HEK293 (cell line): ENCODE results near the gene KIF3B.

Experiments
- KLF16 ChIP-seq: fragments of 450-650 bp; formaldehyde crosslinking; IDR thresholded peaks from 2 replicates; pipeline ENCODE4 v1.5.1; 2017; ENCODE audit warnings: missing biosample characterization, missing genetic modification characterization
- REPIN1 ChIP-seq: fragments of 450-650 bp; formaldehyde crosslinking; IDR thresholded peaks from 2 replicates; pipeline ENCODE4 v1.5.1; 2017; ENCODE audit warnings: missing biosample characterization, missing genetic modification characterization, low read depth
- ZEB2 ChIP-seq: fragments of 450-650 bp; formaldehyde crosslinking; IDR thresholded peaks from 2 replicates; pipeline ENCODE4 v1.5.1; 2016; ENCODE audit warnings: missing biosample characterization, missing genetic modification characterization
- ZNF274 ChIP-seq, 2 experiments: fragments of 200-500 bp in 1 of 2; fragments of 450-650 bp in 1 of 2; sonication (Bioruptor generic) in 1 of 2; formaldehyde crosslinking in 1 of 2; IDR thresholded peaks; 2 replicates each; pipeline versions ENCODE4 v1.5.1 to v1.6.1; 2014 to 2016; ENCODE audit warnings: borderline replicate concordance in 1 of 2, inconsistent platforms in 1 of 2, low read length in 1 of 2, missing biosample characterization in 1 of 2, missing genetic modification characterization in 1 of 2
- ZNF404 ChIP-seq: fragments of 450-650 bp; formaldehyde crosslinking; IDR thresholded peaks from 2 replicates; pipeline ENCODE4 v1.5.1; 2017; ENCODE audit warnings: missing biosample characterization, missing genetic modification characterization
- ZNF561 ChIP-seq: fragments of 450-650 bp; IDR thresholded peaks from 2 replicates; pipeline ENCODE4 v1.5.1; 2018; ENCODE audit warnings: missing biosample characterization, missing genetic modification characterization, borderline replicate concordance
- ZNF792 ChIP-seq: fragments of 450-650 bp; formaldehyde crosslinking; IDR thresholded peaks from 2 replicates; pipeline ENCODE4 v1.5.1; 2016; ENCODE audit warnings: missing biosample characterization, missing genetic modification characterization
- ZNF830 ChIP-seq: fragments of 450-650 bp; IDR thresholded peaks from 2 replicates; pipeline ENCODE4 v1.5.0; 2018; ENCODE audit warnings: missing biosample characterization, missing genetic modification characterization, low read depth, mild to moderate bottlenecking, moderate library complexity
- TF ChIP-seq, protein P1 (sequence below): fragments of 450-650 bp; formaldehyde crosslinking; IDR thresholded peaks from 2 replicates; pipeline ENCODE4 v1.5.1; 2016; ENCODE audit warnings: missing biosample characterization, missing genetic modification characterization
- TF ChIP-seq, protein P2 (sequence below): fragments of 450-650 bp; formaldehyde crosslinking; IDR thresholded peaks from 2 replicates; pipeline ENCODE4 v1.5.1; 2016; ENCODE audit warnings: missing biosample characterization, missing genetic modification characterization
- TF ChIP-seq, protein P3 (sequence below): fragments of 450-650 bp; formaldehyde crosslinking; IDR thresholded peaks from 2 replicates; pipeline ENCODE4 v1.5.1; 2016; ENCODE audit warnings: missing biosample characterization, missing genetic modification characterization, low read depth
- TF ChIP-seq, protein P4 (sequence below): IDR thresholded peaks from 2 replicates; pipeline ENCODE4 v1.6.1; 2011; ENCODE audit warnings: mild to moderate bottlenecking, low read depth, low read length, borderline replicate concordance

DNA sequence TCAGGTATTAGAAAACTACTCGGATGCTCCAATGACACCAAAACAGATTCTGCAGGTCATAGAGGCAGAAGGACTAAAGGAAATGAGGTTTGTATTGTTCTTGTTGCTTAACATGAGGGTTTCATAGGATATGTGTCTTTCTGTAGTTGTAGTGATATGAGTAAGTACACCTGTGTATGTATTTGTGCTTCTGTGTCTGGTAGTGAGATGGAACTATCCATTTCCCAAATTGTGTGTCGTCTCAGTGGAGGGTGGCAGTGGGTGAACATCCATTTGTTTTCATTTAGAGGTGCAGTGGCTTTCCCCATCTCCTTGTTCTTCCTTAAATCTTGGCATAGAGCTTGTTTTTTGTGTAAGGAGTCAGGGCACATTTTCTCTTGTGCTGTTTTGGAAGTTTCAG, 88.9 kb downstream of the KIF3B start:
- TF ChIP-seq, protein P1, sequence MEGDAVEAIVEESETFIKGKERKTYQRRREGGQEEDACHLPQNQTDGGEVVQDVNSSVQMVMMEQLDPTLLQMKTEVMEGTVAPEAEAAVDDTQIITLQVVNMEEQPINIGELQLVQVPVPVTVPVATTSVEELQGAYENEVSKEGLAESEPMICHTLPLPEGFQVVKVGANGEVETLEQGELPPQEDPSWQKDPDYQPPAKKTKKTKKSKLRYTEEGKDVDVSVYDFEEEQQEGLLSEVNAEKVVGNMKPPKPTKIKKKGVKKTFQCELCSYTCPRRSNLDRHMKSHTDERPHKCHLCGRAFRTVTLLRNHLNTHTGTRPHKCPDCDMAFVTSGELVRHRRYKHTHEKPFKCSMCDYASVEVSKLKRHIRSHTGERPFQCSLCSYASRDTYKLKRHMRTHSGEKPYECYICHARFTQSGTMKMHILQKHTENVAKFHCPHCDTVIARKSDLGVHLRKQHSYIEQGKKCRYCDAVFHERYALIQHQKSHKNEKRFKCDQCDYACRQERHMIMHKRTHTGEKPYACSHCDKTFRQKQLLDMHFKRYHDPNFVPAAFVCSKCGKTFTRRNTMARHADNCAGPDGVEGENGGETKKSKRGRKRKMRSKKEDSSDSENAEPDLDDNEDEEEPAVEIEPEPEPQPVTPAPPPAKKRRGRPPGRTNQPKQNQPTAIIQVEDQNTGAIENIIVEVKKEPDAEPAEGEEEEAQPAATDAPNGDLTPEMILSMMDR (tag by site-specific recombination), result no peak
- TF ChIP-seq KLF16 (no peak), ZNF792 (no peak), ZNF274 (IDR thresholded peaks at IDR 0.05; ENCODE audit: low read length) (no peak), ZNF274 (tag by site-specific recombination; IDR thresholded peaks at IDR 0.05; ENCODE audit: borderline replicate concordance) (no peak), ZNF404 (tag by site-specific recombination) (no peak), ZNF830 (tag by site-specific recombination) (no peak), REPIN1 (tag by site-specific recombination) (no peak), ZEB2 (tag by site-specific recombination) (no peak), ZNF561 (tag by site-specific recombination) (no peak)
- TF ChIP-seq, protein P2, sequence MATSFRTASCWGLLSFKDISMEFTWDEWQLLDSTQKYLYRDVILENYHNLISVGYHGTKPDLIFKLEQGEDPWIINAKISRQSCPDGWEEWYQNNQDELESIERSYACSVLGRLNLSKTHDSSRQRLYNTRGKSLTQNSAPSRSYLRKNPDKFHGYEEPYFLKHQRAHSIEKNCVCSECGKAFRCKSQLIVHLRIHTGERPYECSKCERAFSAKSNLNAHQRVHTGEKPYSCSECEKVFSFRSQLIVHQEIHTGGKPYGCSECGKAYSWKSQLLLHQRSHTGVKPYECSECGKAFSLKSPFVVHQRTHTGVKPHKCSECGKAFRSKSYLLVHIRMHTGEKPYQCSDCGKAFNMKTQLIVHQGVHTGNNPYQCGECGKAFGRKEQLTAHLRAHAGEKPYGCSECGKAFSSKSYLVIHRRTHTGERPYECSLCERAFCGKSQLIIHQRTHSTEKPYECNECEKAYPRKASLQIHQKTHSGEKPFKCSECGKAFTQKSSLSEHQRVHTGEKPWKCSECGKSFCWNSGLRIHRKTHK (tag by site-specific recombination), result no peak
- TF ChIP-seq, protein P3, sequence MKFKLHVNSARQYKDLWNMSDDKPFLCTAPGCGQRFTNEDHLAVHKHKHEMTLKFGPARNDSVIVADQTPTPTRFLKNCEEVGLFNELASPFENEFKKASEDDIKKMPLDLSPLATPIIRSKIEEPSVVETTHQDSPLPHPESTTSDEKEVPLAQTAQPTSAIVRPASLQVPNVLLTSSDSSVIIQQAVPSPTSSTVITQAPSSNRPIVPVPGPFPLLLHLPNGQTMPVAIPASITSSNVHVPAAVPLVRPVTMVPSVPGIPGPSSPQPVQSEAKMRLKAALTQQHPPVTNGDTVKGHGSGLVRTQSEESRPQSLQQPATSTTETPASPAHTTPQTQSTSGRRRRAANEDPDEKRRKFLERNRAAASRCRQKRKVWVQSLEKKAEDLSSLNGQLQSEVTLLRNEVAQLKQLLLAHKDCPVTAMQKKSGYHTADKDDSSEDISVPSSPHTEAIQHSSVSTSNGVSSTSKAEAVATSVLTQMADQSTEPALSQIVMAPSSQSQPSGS (tag by site-specific recombination), result no peak
- TF ChIP-seq, protein P4, sequence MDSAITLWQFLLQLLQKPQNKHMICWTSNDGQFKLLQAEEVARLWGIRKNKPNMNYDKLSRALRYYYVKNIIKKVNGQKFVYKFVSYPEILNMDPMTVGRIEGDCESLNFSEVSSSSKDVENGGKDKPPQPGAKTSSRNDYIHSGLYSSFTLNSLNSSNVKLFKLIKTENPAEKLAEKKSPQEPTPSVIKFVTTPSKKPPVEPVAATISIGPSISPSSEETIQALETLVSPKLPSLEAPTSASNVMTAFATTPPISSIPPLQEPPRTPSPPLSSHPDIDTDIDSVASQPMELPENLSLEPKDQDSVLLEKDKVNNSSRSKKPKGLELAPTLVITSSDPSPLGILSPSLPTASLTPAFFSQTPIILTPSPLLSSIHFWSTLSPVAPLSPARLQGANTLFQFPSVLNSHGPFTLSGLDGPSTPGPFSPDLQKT, result no peak
